Transverse colon (tissue), 4 donors: Measurements from ENCODE around the gene MACROH2A1. TPM values are rescaled to one million over a fixed set of nuclear protein-coding genes. Genes with fewer than 3 reads are reported as not detected.

Experiments used
- DNase-seq: peaks from one replicate; pipeline ENCODE4 v3.0.0-alpha.2; 2019
- H3K27ac ChIP-seq, 4 donors: fragments of 200-600 bp; sonication (generic); 2 replicates each; pipeline ENCODE4 v1.5.1; 2016 to 2018; ENCODE audit warnings: inconsistent platforms in 4 of 4
- H3K27me3 ChIP-seq: fragments of 200-600 bp; sonication (generic); 2 replicates; pipeline ENCODE4 v1.5.1; 2017; ENCODE audit warnings: inconsistent platforms
- H3K36me3 ChIP-seq, 4 donors: fragments of 200-600 bp; sonication (generic); 2 replicates each; pipeline ENCODE4 v1.5.1; 2017 to 2019; ENCODE audit warnings: inconsistent platforms in 4 of 4
- H3K4me1 ChIP-seq, 4 donors: fragments of 200-600 bp; sonication (generic); 2 replicates each; pipeline ENCODE4 v1.5.1; 2017 to 2020; ENCODE audit warnings: inconsistent platforms in 4 of 4
- H3K4me3 ChIP-seq, 4 donors: fragments of 200-600 bp; sonication (generic); 1 replicate in 1 of 4; 2 replicates in 3 of 4; pipeline versions ENCODE4 v1.5.1 to v1.6.1; 2017 to 2019; ENCODE audit warnings: inconsistent platforms in 4 of 4
- H3K9me3 ChIP-seq, 2 donors: fragments of 200-600 bp; sonication (generic); 2 replicates each; pipeline ENCODE4 v1.5.1; 2017 to 2019; ENCODE audit warnings: inconsistent platforms in 2 of 2
- EP300 ChIP-seq: sonication (generic); formaldehyde crosslinking; IDR thresholded peaks from one replicate; pipeline ENCODE4 v1.6.1; 2017; ENCODE audit warnings: antibody characterized with exemption, low read depth
- POLR2A ChIP-seq: fragments of 450-650 bp; IDR thresholded peaks from one replicate; pipeline ENCODE4 v1.6.1; 2016; ENCODE audit warnings: antibody characterized with exemption, mild to moderate bottlenecking, moderate library complexity
- POLR2AphosphoS5 ChIP-seq, 3 donors: sonication (generic); formaldehyde crosslinking; IDR thresholded peaks; one replicate each; pipeline ENCODE4 v1.6.1; 2016; ENCODE audit warnings: antibody characterized with exemption in 3 of 3
- WGBS, 2 donors: methylation state at CpG; one replicate each; pipeline ENCODE4 v1.1.5; 2018; ENCODE audit warnings: low coverage in 1 of 2; 5-methylcytosine and 5-hydroxymethylcytosine counted together
- in situ Hi-C, 4 donors: fragments of 200-750 bp; cut with MboI; loops; one replicate each; pipeline versions ENCODE4 v1.15.0 to v1.15.1; 2017; ENCODE audit warnings: low sequenced_read_pairs in 3 of 4, low pct_ligation_motif_present in 1 of 4, low pct_unique_long_range_greater_than_20kb in 1 of 4
- intact Hi-C: fragments of 100-400 bp; cut with DNase I; formaldehyde crosslinking; loops from one replicate; pipeline ENCODE4 v1.15.1; 2023; ENCODE audit warnings: low total_unique reads
- total RNA-seq, 4 donors: library from RNA; depleted of rRNA; stranded (reverse); fragments of >200 nt; gene quantifications; one replicate each; pipeline ENCODE4 v1.1.0, GENCODE V29; 2016
- TF ChIP-seq, protein P1 (sequence below), 5 experiments: fragments of 200-600 bp in 3 of 5; fragments of 450-650 bp in 2 of 5; sonication (generic) in 3 of 5; IDR thresholded peaks; 1 replicate in 2 of 5; 2 replicates in 3 of 5; pipeline ENCODE4 v1.5.1; 2016 to 2017; ENCODE audit warnings: antibody characterized with exemption in 5 of 5, inconsistent platforms in 3 of 5, mild to moderate bottlenecking in 2 of 5, moderate library complexity in 1 of 5

Gene MACROH2A1
- total RNA-seq, 4 donors from 2014 or later: 190 to 348 (median 314) TPM

DNA sequence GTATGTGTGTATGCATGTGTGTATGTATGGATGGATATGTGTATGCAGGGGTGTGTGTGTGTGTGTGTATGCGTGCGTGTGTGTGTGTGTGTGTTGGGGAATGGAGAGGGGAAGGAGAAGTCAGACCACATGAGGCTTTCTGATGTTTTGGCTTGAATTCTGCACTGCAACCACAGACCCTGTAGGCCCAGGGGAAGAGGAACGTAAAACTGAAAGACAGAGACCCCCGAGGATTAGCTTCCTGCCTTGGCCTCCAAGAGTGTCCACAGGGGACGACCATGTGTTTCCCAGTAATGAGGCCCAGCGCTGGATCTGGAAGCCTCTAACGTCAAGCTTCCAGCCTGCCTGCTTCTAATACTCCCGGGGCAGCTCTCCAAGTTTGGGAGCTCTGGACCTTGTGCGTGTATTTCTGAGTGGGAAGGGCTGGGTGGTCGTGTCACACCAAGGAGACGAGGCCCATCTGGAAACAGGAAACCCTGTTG, 42.4 kb upstream of the MACROH2A1 start:
- 20 to 45% methylated on average over 1 to 11 of the region's 11 CpGs for WGBS, 2 donors
- Histone ChIP-seq H3K27me3 (no peaks in the 10 kb centered on the region), H3K36me3 (no peaks in the 10 kb centered on the region), H3K9me3 (no peaks in the 10 kb centered on the region), H3K4me3 (no peak overlapping the region), H3K4me1 (peaks cover 0 to 17% (median 3%) of the 10 kb centered on the region in 4 donors), H3K27ac (no peak overlapping the region)
- no peak for DNase-seq
- in situ Hi-C loops: no loop called here
- TF ChIP-seq, protein P1, sequence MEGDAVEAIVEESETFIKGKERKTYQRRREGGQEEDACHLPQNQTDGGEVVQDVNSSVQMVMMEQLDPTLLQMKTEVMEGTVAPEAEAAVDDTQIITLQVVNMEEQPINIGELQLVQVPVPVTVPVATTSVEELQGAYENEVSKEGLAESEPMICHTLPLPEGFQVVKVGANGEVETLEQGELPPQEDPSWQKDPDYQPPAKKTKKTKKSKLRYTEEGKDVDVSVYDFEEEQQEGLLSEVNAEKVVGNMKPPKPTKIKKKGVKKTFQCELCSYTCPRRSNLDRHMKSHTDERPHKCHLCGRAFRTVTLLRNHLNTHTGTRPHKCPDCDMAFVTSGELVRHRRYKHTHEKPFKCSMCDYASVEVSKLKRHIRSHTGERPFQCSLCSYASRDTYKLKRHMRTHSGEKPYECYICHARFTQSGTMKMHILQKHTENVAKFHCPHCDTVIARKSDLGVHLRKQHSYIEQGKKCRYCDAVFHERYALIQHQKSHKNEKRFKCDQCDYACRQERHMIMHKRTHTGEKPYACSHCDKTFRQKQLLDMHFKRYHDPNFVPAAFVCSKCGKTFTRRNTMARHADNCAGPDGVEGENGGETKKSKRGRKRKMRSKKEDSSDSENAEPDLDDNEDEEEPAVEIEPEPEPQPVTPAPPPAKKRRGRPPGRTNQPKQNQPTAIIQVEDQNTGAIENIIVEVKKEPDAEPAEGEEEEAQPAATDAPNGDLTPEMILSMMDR (IDR thresholded peaks at IDR 0.05): no peak
- TF ChIP-seq POLR2AphosphoS5 (IDR thresholded peaks at IDR 0.05) (no peak), EP300 (no peak), POLR2A (no peak)
- intact Hi-C loops: no loop called here

DNA sequence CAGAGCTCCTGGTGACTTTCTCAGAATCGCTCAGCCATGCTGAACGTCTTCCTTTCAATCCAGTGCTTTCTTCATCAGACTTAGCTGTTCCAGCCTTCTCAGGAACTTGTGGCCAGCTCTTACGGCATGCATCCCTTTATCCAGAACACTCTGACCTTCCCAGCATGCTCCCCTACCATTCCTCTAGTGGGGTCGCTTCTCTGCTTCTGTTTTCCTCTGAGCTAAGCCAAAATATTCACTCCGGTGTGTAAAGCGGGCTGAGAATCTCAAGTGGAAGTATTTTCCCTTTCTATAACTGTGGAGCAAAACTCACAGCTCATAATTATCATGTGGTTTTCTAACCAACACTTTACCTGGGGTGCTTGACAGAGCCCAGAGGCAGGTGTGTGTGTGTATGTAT, 41.9 kb upstream of the MACROH2A1 start:
- Histone ChIP-seq H3K27ac (no peak overlapping the region), H3K4me1 (peaks cover 0 to 17% (median 3%) of the 10 kb centered on the region in 4 donors), H3K36me3 (no peaks in the 10 kb centered on the region), H3K9me3 (no peaks in the 10 kb centered on the region), H3K27me3 (no peaks in the 10 kb centered on the region), H3K4me3 (no peak overlapping the region)
- DNase-seq: no peak
- 80 to 100% methylated on average over 2 to 6 of the region's 6 CpGs for WGBS, 2 donors
- TF ChIP-seq, protein P1 (IDR thresholded peaks at IDR 0.05): no peak
- TF ChIP-seq POLR2A (no peak), EP300 (no peak), POLR2AphosphoS5 (IDR thresholded peaks at IDR 0.05) (no peak)
- intact Hi-C loops: no loop called here
- in situ Hi-C loops: no loop called here

- Histone ChIP-seq H3K9me3 (no peaks in the 10 kb centered on the region), H3K27ac (no peak overlapping the region), H3K4me3 (no peak overlapping the region), H3K27me3 (peaks cover 3% of the 10 kb centered on the region), H3K36me3 (no peaks in the 10 kb centered on the region), H3K4me1 (peaks cover 0 to 21% (median 3%) of the 10 kb centered on the region in 4 donors)
- intact Hi-C loops: no loop called here
- 67 to 74% methylated on average over 4 to 11 of the region's 11 CpGs for WGBS, 2 donors
- TF ChIP-seq POLR2A (no peak), POLR2AphosphoS5 (IDR thresholded peaks at IDR 0.05) (no peak), EP300 (no peak)
- TF ChIP-seq, protein P1 (IDR thresholded peaks at IDR 0.05): no peak
- in situ Hi-C loops: no loop called here
- no peak for DNase-seq
Observed at GRCh38 chr5:135439231-135440205, 40.5 kb upstream of the MACROH2A1 start.

DNA sequence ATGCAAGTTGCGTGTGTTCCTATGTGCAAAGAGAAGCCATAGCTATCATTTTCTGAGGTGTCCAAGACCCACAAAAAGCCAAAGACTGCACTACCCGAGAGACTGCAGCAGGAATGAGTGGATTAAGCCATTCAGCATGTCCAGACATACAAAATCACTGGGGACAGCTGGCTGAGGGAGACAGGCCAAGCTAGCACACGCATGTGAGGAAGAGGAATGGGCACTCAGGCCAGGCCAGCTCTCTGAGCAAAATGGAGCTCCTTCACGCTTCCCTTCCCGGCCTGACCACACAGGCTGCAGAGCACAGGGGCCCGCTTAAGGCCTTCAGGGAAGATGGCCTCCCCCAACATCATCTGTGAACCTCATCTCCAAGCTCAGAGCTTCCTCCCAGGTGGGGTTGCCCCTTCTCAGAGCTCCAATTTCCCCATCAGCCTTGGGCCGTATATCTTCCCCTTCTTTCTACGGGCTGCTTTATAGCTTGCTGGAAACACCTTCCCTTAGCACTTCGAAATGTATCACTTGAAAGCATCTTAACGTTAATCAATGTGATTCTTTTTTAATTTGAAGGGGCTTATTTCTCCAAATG, 39.7 kb upstream of the MACROH2A1 start:
- intact Hi-C loops (no loop called here), in situ Hi-C loops (no loop called here)
- 73 to 74% methylated on average over 3 to 10 of the region's 10 CpGs for WGBS, 2 donors
- Histone ChIP-seq H3K4me1 (peaks cover 0 to 22% (median 3%) of the 10 kb centered on the region in 4 donors), H3K36me3 (no peaks in the 10 kb centered on the region), H3K4me3 (no peak overlapping the region), H3K9me3 (no peaks in the 10 kb centered on the region), H3K27me3 (peaks cover 3% of the 10 kb centered on the region), H3K27ac (peak overlapping the region in 2 of 4 donors; percentile 13 to 36)
- TF ChIP-seq POLR2AphosphoS5 (IDR thresholded peaks at IDR 0.05) (no peak), EP300 (no peak)
- no peak for DNase-seq
